Hepatocyte (in vitro differentiated cells): ENCODE measurements around the gene ACP7. TPM values are rescaled to one million over a fixed set of nuclear protein-coding genes. Genes with fewer than 3 reads are reported as not detected.

Experiments used
- DNase-seq: peaks from one replicate; pipeline ENCODE4 v3.0.0-alpha.2; 2016; ENCODE audit warnings: low spot score
- H2AFZ ChIP-seq: fragments of 200-600 bp; sonication (generic); 2 replicates; pipeline ENCODE4 v1.6.0; 2016; ENCODE audit warnings: antibody characterized with exemption, mild to moderate bottlenecking
- H3K27ac ChIP-seq: fragments of 200-600 bp; sonication (generic); 2 replicates; pipeline ENCODE4 v1.5.1; 2016; ENCODE audit warnings: mild to moderate bottlenecking
- H3K27me3 ChIP-seq: fragments of 200-600 bp; sonication (generic); 2 replicates; pipeline ENCODE4 v1.6.1; 2016
- H3K36me3 ChIP-seq: fragments of 200-600 bp; sonication (generic); replicated peaks from 2 replicates; pipeline ENCODE4 v1.5.1; 2016; ENCODE audit warnings: low read depth; ENCODE audit not compliant: insufficient read depth
- H3K4me1 ChIP-seq: fragments of 200-600 bp; sonication (generic); 2 replicates; pipeline ENCODE4 v1.5.1; 2016; ENCODE audit warnings: mild to moderate bottlenecking, moderate library complexity; ENCODE audit not compliant: insufficient read depth
- H3K4me2 ChIP-seq: fragments of 200-600 bp; sonication (generic); 2 replicates; pipeline ENCODE4 v1.6.0; 2016
- H3K4me3 ChIP-seq: fragments of 200-600 bp; sonication (generic); 2 replicates; pipeline ENCODE4 v1.5.1; 2016; ENCODE audit warnings: mild to moderate bottlenecking
- H3K79me2 ChIP-seq: fragments of 200-600 bp; sonication (generic); 2 replicates; pipeline ENCODE4 v1.6.0; 2017; ENCODE audit warnings: mild to moderate bottlenecking
- H3K9me2 ChIP-seq: fragments of 200-600 bp; sonication (generic); replicated peaks from 2 replicates; pipeline ENCODE4 v1.6.0; 2017; ENCODE audit warnings: mild to moderate bottlenecking; ENCODE audit not compliant: insufficient read depth
- H3K9me3 ChIP-seq: fragments of 200-600 bp; sonication (generic); 2 replicates; pipeline ENCODE4 v1.5.1; 2016; ENCODE audit warnings: low read depth, mild to moderate bottlenecking
- H4K20me1 ChIP-seq: fragments of 200-600 bp; sonication (generic); 2 replicates; pipeline ENCODE4 v1.6.0; 2016; ENCODE audit warnings: mild to moderate bottlenecking; ENCODE audit not compliant: insufficient read depth, poor library complexity, severe bottlenecking
- CTCF ChIP-seq: fragments of 200-600 bp; sonication (generic); IDR thresholded peaks from 2 replicates; pipeline ENCODE4 v1.5.1; 2016; ENCODE audit warnings: antibody characterized with exemption, mild to moderate bottlenecking; ENCODE audit not compliant: poor library complexity
- EZH2 ChIP-seq: fragments of 200-600 bp; sonication (generic); IDR thresholded peaks from 2 replicates; pipeline ENCODE4 v1.6.1; 2016; ENCODE audit warnings: antibody characterized with exemption, mild to moderate bottlenecking, borderline replicate concordance
- EZH2phosphoT487 ChIP-seq: fragments of 200-600 bp; sonication (generic); IDR thresholded peaks from one replicate; pipeline ENCODE4 v1.6.1; 2018; ENCODE audit warnings: antibody characterized with exemption, mild to moderate bottlenecking, low read depth, moderate library complexity; ENCODE audit not compliant: unreplicated experiment, severe bottlenecking
- WGBS: methylation state at CpG from one replicate; pipeline ENCODE4 v1.1.6; 2016; ENCODE audit warnings: low lambda C conversion rate; ENCODE audit errors: missing lambda C conversion rate; 5-methylcytosine and 5-hydroxymethylcytosine counted together
- polyA plus RNA-seq: library from polyadenylated mRNA; unstranded; fragments of >200 nt; fragmentation: Nextera tagmentation; extraction: Ambion mirVana; gene quantifications from 2 replicates; pipeline ENCODE4 v1.2.1, GENCODE V29; 2016
- total RNA-seq: library from RNA; depleted of rRNA; stranded (reverse); fragments of >200 nt; gene quantifications from 2 replicates; pipeline ENCODE4 v1.2.3, GENCODE V29; 2014

The ACP7 gene
- total and polyA plus RNA-seq, 2 experiments from 2014 or later: 0.13 to 0.23 TPM

- Histone ChIP-seq H3K27me3 (no peaks in the 10 kb centered on the region), H3K4me2 (peak overlapping the region; percentile 87), H3K4me3 (peak overlapping the region; percentile 74), H3K9me3 (no peaks in the 10 kb centered on the region), H3K9me2 (no peaks in the 10 kb centered on the region), H4K20me1 (peaks cover 40% of the 10 kb centered on the region), H3K27ac (peak overlapping the region; percentile 85), H3K79me2 (peaks cover 58% of the 10 kb centered on the region), H3K36me3 (no peaks in the 10 kb centered on the region), H3K4me1 (peaks cover 36% of the 10 kb centered on the region), H2AFZ (no peak overlapping the region)
- peak; percentile 85 for DNase-seq
- WGBS: 14% methylated on average over 27 of the region's 27 CpGs
- no peak for TF ChIP-seq EZH2
- TF ChIP-seq EZH2phosphoT487: no peak
- TF ChIP-seq CTCF: no peak
Measured at GRCh38 chr19:39126312-39127187, 42.4 kb downstream of the ACP7 start.

DNA sequence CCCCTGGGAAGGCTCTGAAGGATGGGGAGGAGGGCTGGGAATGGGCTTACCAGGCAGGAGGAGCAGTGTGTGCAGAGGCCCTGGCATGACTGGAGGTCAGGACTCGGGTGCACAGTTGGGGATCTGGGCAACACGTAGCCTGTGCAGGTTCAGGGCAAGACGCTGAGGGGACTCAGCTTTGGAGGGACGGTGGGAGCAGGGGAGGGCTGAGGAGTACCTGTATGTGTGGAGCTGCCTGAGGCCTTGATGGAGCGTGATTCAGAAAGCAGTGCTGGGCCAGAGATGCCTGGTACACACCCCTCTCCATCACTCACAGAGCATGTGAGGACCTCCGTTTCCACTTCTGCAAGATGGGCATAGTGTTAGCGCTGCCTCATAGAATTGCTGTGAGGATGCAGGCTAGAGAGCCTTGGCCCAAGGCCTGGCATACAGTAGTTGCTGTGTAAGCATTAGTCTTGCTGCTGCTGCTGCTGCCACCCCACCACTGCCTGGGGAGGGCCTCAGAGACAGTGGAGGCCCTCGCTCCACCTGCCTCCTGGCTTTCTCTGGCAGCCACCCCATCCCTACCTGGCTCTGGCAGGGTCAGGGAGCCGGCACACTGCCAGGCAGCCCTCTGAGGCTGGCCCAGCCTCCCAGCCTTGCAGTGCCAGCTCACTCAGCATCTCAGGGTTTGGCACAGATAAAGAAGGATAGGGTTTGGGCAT lies 43.8 kb downstream of the ACP7 start:
- Histone ChIP-seq H3K9me2 (no peaks in the 10 kb centered on the region), H3K4me3 (no peak overlapping the region), H3K4me2 (peak overlapping the region; percentile 87), H4K20me1 (peaks cover 54% of the 10 kb centered on the region), H3K4me1 (peaks cover 48% of the 10 kb centered on the region), H2AFZ (no peak overlapping the region), H3K36me3 (no peaks in the 10 kb centered on the region), H3K79me2 (peaks cover 73% of the 10 kb centered on the region), H3K9me3 (no peaks in the 10 kb centered on the region), H3K27ac (peak overlapping the region; percentile 60), H3K27me3 (no peaks in the 10 kb centered on the region)
- whole genome bisulfite sequencing: 79% methylated on average over 8 of the region's 9 CpGs
- no peak for DNase-seq
- TF ChIP-seq EZH2 (no peak), CTCF (no peak), EZH2phosphoT487 (no peak)

DNA sequence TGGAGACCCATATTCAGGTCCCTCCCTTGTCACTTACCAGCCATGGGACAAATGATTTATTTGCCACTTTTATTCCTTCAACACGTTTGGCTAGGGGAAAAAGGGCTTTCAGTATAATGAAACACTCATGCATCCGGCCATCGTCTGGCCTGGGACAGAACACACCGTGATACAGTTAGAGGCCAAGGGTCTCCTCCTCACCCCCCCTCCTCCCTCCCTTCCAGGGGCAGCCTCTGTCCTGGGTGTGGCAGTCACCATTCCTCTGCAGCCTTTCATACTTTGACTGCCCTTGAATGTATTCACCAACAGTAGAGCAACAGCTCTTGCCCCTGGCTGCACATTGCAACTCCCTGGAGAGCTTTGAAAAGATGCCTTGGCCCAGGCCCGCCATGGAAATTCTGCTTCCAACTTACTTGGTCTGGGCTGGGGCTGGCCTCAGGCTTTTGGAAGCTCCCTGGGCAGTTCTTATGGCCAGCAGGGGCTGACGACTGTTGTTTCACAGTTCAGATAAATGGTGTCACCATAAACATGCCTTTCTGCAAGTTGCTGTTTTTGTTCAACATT lies 44.4 kb downstream of the ACP7 start:
- 47% methylated on average over 6 of the region's 6 CpGs for WGBS
- peak overlapping the region; percentile 87 for H3K4me2 ChIP-seq
- TF ChIP-seq CTCF (no peak), EZH2 (no peak), EZH2phosphoT487 (no peak)
- DNase-seq: peak; percentile 48
- H3K4me3 ChIP-seq: no peak overlapping the region
- H3K27me3 ChIP-seq: no peaks in the 10 kb centered on the region
- no peak overlapping the region for H2AFZ ChIP-seq
- no peaks in the 10 kb centered on the region for H3K36me3 ChIP-seq
- H4K20me1 ChIP-seq: peaks cover 59% of the 10 kb centered on the region
- H3K4me1 ChIP-seq: peaks cover 54% of the 10 kb centered on the region
- H3K27ac ChIP-seq: peak overlapping the region; percentile 60
- peaks cover 79% of the 10 kb centered on the region for H3K79me2 ChIP-seq
- no peaks in the 10 kb centered on the region for H3K9me3 ChIP-seq
- H3K9me2 ChIP-seq: no peaks in the 10 kb centered on the region
